A549 (cell line): ENCODE measurements around the gene PRKCE. TPM values are rescaled to one million over a fixed set of nuclear protein-coding genes. Genes with fewer than 3 reads are reported as not detected.

Experiments
- ATAC-seq, 2 experiments: fragments of 200-7000 bp in 1 of 2; fragments of >200 bp in 1 of 2; cut with Nextera tagmentation in 1 of 2; cut with Tn5 transposase in 1 of 2; 3 replicates each; pipeline versions ENCODE4 v1.8.0 to v1.9.1; 2018 to 2020; ENCODE audit warnings: mild to moderate bottlenecking in 1 of 2, moderate library complexity in 1 of 2
- CTCF ChIA-PET: fragments of 300-600 bp; sonication (Branson Sonifier 250); formaldehyde crosslinking; extraction: SDS; loops from one replicate; lab custom pipeline; 2021; ENCODE audit warnings: antibody characterized with exemption, inconsistent platforms; lab: Yijun Ruan, JAX
- POLR2A ChIA-PET: fragments of 350-600 bp; formaldehyde crosslinking; extraction: SDS; loops from one replicate; lab custom pipeline; 2021; ENCODE audit warnings: antibody characterized with exemption, inconsistent platforms; lab: Yijun Ruan, JAX
- DNase-seq, 2 experiments: peaks; one replicate each; pipeline versions ENCODE4 v3.0.0 to v3.0.0-alpha.2; 2011 to 2016; ENCODE audit warnings: low read depth in 1 of 2, low spot score in 1 of 2
- FAIRE-seq: peaks from 2 replicates; lab custom pipeline; 2011; peaks lifted over from hg19 to GRCh38; lab: Jason Lieb, UNC
- H3K27ac ChIP-seq, 2 experiments: fragments of >200 bp; sonication (Bioruptor Twin); formaldehyde crosslinking; 3 replicates each; pipeline ENCODE4 v1.5.1; 2016 to 2017
- H3K4me1 ChIP-seq: fragments of >200 bp; sonication (Bioruptor Twin); formaldehyde crosslinking; 3 replicates; pipeline ENCODE4 v1.6.1; 2016
- H3K4me2 ChIP-seq: fragments of >200 bp; sonication (Bioruptor Twin); formaldehyde crosslinking; 3 replicates; pipeline ENCODE4 v1.6.1; 2016
- H3K4me3 ChIP-seq: fragments of >200 bp; sonication (Bioruptor Twin); formaldehyde crosslinking; 3 replicates; pipeline ENCODE4 v1.5.1; 2016
- H3K9me3 ChIP-seq: fragments of >200 bp; sonication (Bioruptor Twin); formaldehyde crosslinking; 3 replicates; pipeline ENCODE4 v1.6.1; 2016
- CBX8 ChIP-seq: fragments of 200-600 bp; sonication (generic); IDR thresholded peaks from 2 replicates; pipeline ENCODE4 v1.6.1; 2016
- CHD2 ChIP-seq: fragments of 150-350 bp; IDR thresholded peaks from 2 replicates; pipeline ENCODE4 v1.6.1; 2014; ENCODE audit warnings: low read length; ENCODE audit not compliant: partially characterized antibody
- CHD4 ChIP-seq: fragments of 200-600 bp; sonication (generic); IDR thresholded peaks from 2 replicates; pipeline ENCODE4 v1.6.1; 2016; ENCODE audit warnings: antibody characterized with exemption, mild to moderate bottlenecking, borderline replicate concordance
- FOSL2 ChIP-seq, 2 experiments: fragments of 450-650 bp in 1 of 2; fragments of >200 bp in 1 of 2; sonication (Bioruptor Twin) in 1 of 2; formaldehyde crosslinking; IDR thresholded peaks; 2 replicates each; pipeline versions ENCODE4 v1.5.0 to v1.6.1; 2016 to 2020; ENCODE audit warnings: mild to moderate bottlenecking in 1 of 2, moderate library complexity in 1 of 2
- FOXS1 ChIP-seq: fragments of 250-450 bp; sonication (Bioruptor Pico); IDR thresholded peaks from 2 replicates; pipeline ENCODE4 v1.5.0; 2020; ENCODE audit warnings: mild to moderate bottlenecking, moderate library complexity
- HEYL ChIP-seq: fragments of 250-450 bp; sonication (Bioruptor Pico); IDR thresholded peaks from 2 replicates; pipeline ENCODE4 v1.8.0; 2021; ENCODE audit warnings: mild to moderate bottlenecking, moderate library complexity
- HOXA7 ChIP-seq: fragments of 250-450 bp; sonication (Bioruptor Pico); IDR thresholded peaks from 2 replicates; pipeline ENCODE4 v1.5.0; 2020; ENCODE audit warnings: mild to moderate bottlenecking, moderate library complexity
- HOXB5 ChIP-seq: fragments of 250-450 bp; sonication (Bioruptor Pico); IDR thresholded peaks from 2 replicates; pipeline ENCODE4 v1.5.0; 2020; ENCODE audit warnings: mild to moderate bottlenecking, moderate library complexity
- JUN ChIP-seq, 2 experiments: fragments of >200 bp; sonication (Bioruptor Twin); formaldehyde crosslinking; IDR thresholded peaks; 2 replicates in 1 of 2; 3 replicates in 1 of 2; pipeline ENCODE4 v1.6.1; 2016 to 2017
- KDM1A ChIP-seq: fragments of 200-600 bp; sonication (generic); IDR thresholded peaks from 2 replicates; pipeline ENCODE4 v1.6.1; 2016; ENCODE audit warnings: low read depth, mild to moderate bottlenecking
- KDM5A ChIP-seq: fragments of 200-600 bp; sonication (generic); IDR thresholded peaks from 2 replicates; pipeline ENCODE4 v1.6.1; 2016; ENCODE audit warnings: antibody characterized with exemption, mild to moderate bottlenecking
- MYC ChIP-seq: IDR thresholded peaks from 2 replicates; pipeline ENCODE4 v1.6.1; 2012; ENCODE audit warnings: mild to moderate bottlenecking, inconsistent platforms, low read length, improper control_type of control experiment, borderline replicate concordance
- NFE2L2 ChIP-seq: fragments of 150-350 bp; conservative IDR thresholded peaks from 2 replicates; pipeline ENCODE4 v1.6.1; 2014; ENCODE audit warnings: low read length
- POLR2AphosphoS2 ChIP-seq: conservative IDR thresholded peaks from 2 replicates; pipeline ENCODE4 v1.6.1; 2012; ENCODE audit warnings: low read length, improper control_type of control experiment, inconsistent platforms
- RCOR1 ChIP-seq: fragments of 150-350 bp; IDR thresholded peaks from 2 replicates; pipeline ENCODE4 v1.6.1; 2014; ENCODE audit warnings: antibody characterized with exemption, low read length, low read depth
- RFX5 ChIP-seq: fragments of 450-650 bp; IDR thresholded peaks from 2 replicates; pipeline ENCODE4 v1.7.1; 2014; ENCODE audit warnings: antibody characterized with exemption, mild to moderate bottlenecking, moderate library complexity
- ZNF302 ChIP-seq: fragments of 250-450 bp; sonication (Bioruptor Pico); IDR thresholded peaks from 2 replicates; pipeline ENCODE4 v1.9.0; 2021; ENCODE audit warnings: inconsistent platforms, mild to moderate bottlenecking, moderate library complexity
- WGBS: methylation state at CpG from one replicate; pipeline ENCODE4 v1.1.6; 2017; ENCODE audit errors: missing lambda C conversion rate; 5-methylcytosine and 5-hydroxymethylcytosine counted together
- polyA plus RNA-seq, 4 experiments: library from polyadenylated mRNA; depleted of rRNA in 3 of 4; stranded (reverse); fragments of >200 nt; fragmentation: RNase III in 1 of 4; extraction: RNeasy Plus Mini Kit Qiagen cat#74134 plus additional on column Dnase treatment in 1 of 4; gene quantifications; 2 replicates in 3 of 4; 3 replicates in 1 of 4; pipeline ENCODE4 v1.2.3, GENCODE V29; 2011 to 2017
- TF ChIP-seq, protein P1 (sequence below): IDR thresholded peaks from 2 replicates; pipeline ENCODE4 v1.6.1; 2012
- TF ChIP-seq, protein P2 (sequence below): IDR thresholded peaks from 2 replicates; pipeline ENCODE4 v1.6.1; 2012; ENCODE audit warnings: low read depth, borderline replicate concordance
- TF ChIP-seq, protein P3 (sequence below): fragments of 250-450 bp; sonication (Bioruptor Pico); IDR thresholded peaks from 2 replicates; pipeline ENCODE4 v1.5.0; 2020; ENCODE audit warnings: low read depth, mild to moderate bottlenecking, moderate library complexity
- TF ChIP-seq, protein P4 (sequence below): fragments of 250-450 bp; sonication (Bioruptor Pico); IDR thresholded peaks from 2 replicates; pipeline ENCODE4 v1.5.0; 2021; ENCODE audit warnings: mild to moderate bottlenecking, moderate library complexity, borderline replicate concordance
- TF ChIP-seq, protein P5 (sequence below): fragments of >200 bp; sonication (Bioruptor Twin); formaldehyde crosslinking; IDR thresholded peaks from 3 replicates; pipeline ENCODE4 v1.6.1; 2016
- TF ChIP-seq, protein P6 (sequence below): fragments of >200 bp; sonication (Bioruptor Twin); formaldehyde crosslinking; IDR thresholded peaks from 3 replicates; pipeline ENCODE4 v1.5.1; 2016
- TF ChIP-seq, protein P7 (sequence below): fragments of 150-350 bp; IDR thresholded peaks from 2 replicates; pipeline ENCODE4 v1.6.1; 2014; ENCODE audit warnings: low read depth, mild to moderate bottlenecking, low read length
- TF ChIP-seq, protein P8 (sequence below): fragments of >200 bp; sonication (Bioruptor Twin); formaldehyde crosslinking; IDR thresholded peaks from 2 replicates; pipeline ENCODE4 v1.6.1; 2016

PRKCE gene
- polyA plus RNA-seq, 2 of the 4 experiments (the other 2 are of a cell fraction), result 11.5 to 12.0 TPM

DNA sequence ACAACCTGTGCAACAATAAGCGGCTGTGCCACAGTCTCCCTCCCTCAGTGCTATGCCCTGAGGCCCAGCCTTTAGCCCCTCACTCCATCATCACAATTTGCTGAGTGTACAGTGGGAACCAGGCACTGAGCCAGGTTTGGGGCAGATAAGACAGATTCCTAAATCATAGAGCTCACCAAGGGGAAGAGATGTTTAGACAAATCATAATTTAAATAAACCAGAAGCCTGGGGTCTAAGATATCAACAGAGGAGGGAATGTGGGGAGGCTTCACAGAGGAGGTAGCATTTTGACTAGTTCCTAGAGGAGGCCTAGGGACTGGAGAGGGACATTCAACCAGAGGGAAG is 506.5 kb downstream of the PRKCE start:
- ATAC-seq (no peak), FAIRE-seq (no peak), DNase-seq (no peak)
- no peak for TF ChIP-seq CBX8
- TF ChIP-seq MYC, result no peak
- no peak for TF ChIP-seq KDM5A
- no peak for TF ChIP-seq KDM1A
- TF ChIP-seq, protein P1, sequence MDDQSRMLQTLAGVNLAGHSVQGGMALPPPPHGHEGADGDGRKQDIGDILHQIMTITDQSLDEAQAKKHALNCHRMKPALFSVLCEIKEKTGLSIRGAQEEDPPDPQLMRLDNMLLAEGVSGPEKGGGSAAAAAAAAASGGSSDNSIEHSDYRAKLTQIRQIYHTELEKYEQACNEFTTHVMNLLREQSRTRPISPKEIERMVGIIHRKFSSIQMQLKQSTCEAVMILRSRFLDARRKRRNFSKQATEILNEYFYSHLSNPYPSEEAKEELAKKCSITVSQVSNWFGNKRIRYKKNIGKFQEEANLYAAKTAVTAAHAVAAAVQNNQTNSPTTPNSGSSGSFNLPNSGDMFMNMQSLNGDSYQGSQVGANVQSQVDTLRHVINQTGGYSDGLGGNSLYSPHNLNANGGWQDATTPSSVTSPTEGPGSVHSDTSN, result no peak
- TF ChIP-seq RCOR1, result no peak
- ChIA-PET CTCF (interaction anchor here (0.9 to 2.3 kb wide), 6 partner anchors 10 to 147 kb away, joined by 3 to 9 read pairs (median 3); no protein-coding TSS in a partner anchor), POLR2A (no interaction called here)
- Histone ChIP-seq H3K4me3 (no peak overlapping the region), H3K9me3 (no peaks in the 10 kb centered on the region), H3K27ac (peak overlapping the region in 1 of 2 experiments; percentile 62; a peak in 3 of 6 replicates), H3K4me1 (peaks cover 31% of the 10 kb centered on the region), H3K4me2 (no peak overlapping the region)
- WGBS, result 83% methylated on average over 1 of the region's 1 CpG

DNA sequence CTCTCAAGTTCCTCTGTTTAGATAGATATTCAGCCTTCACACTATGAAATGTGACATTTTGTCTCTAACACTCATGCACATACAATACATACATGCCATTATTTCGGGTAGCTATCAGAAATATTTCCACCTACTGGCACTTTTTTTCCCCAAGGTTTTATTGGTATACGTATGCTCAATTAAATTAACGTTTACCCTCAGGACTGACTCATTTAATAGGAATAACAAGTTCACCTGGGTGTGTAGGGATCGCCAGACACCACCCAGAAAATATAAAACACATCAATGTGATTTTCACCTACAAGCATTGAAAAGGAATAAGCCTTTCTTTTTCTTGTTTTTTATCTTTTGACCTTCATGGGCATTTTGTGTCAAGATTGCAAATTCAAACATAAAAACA is 507.2 kb downstream of the PRKCE start:
- DNase-seq, result no peak
- POLR2A ChIA-PET, result no interaction called here
- 60% methylated on average over 4 of the region's 4 CpGs for WGBS
- TF ChIP-seq POLR2AphosphoS2 (no peak), ZNF302 (CRISPR knock-in tag) (no peak), RFX5 (no peak), CHD2 (no peak), HOXA7 (CRISPR knock-in tag) (no peak), CHD4 (no peak), NFE2L2 (no peak), FOXS1 (CRISPR knock-in tag) (no peak)
- TF ChIP-seq, protein P2, sequence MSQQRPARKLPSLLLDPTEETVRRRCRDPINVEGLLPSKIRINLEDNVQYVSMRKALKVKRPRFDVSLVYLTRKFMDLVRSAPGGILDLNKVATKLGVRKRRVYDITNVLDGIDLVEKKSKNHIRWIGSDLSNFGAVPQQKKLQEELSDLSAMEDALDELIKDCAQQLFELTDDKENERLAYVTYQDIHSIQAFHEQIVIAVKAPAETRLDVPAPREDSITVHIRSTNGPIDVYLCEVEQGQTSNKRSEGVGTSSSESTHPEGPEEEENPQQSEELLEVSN, result no peak
- TF ChIP-seq, protein P3, sequence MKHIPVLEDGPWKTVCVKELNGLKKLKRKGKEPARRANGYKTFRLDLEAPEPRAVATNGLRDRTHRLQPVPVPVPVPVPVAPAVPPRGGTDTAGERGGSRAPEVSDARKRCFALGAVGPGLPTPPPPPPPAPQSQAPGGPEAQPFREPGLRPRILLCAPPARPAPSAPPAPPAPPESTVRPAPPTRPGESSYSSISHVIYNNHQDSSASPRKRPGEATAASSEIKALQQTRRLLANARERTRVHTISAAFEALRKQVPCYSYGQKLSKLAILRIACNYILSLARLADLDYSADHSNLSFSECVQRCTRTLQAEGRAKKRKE, result no peak
- TF ChIP-seq, protein P4, sequence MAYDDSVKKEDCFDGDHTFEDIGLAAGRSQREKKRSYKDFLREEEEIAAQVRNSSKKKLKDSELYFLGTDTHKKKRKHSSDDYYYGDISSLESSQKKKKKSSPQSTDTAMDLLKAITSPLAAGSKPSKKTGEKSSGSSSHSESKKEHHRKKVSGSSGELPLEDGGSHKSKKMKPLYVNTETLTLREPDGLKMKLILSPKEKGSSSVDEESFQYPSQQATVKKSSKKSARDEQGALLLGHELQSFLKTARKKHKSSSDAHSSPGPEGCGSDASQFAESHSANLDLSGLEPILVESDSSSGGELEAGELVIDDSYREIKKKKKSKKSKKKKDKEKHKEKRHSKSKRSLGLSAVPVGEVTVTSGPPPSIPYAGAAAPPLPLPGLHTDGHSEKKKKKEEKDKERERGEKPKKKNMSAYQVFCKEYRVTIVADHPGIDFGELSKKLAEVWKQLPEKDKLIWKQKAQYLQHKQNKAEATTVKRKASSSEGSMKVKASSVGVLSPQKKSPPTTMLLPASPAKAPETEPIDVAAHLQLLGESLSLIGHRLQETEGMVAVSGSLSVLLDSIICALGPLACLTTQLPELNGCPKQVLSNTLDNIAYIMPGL, result no peak
- TF ChIP-seq, all 56 proteins: peak for 0
- CTCF ChIA-PET, result interaction anchor here (1.1 to 2.3 kb wide), 3 partner anchors 11 to 147 kb away, joined by 3 to 9 read pairs (median 3); no protein-coding TSS in a partner anchor
- no peaks in the 10 kb centered on the region for H3K9me3 ChIP-seq
- no peak overlapping the region for H3K4me3 ChIP-seq
- no peak for FAIRE-seq
- peak overlapping the region in 1 of 2 experiments; percentile 62; a peak in 3 of 6 replicates for H3K27ac ChIP-seq
- H3K4me2 ChIP-seq, result no peak overlapping the region
- peaks cover 38% of the 10 kb centered on the region for H3K4me1 ChIP-seq
- ATAC-seq, result no peak

DNA sequence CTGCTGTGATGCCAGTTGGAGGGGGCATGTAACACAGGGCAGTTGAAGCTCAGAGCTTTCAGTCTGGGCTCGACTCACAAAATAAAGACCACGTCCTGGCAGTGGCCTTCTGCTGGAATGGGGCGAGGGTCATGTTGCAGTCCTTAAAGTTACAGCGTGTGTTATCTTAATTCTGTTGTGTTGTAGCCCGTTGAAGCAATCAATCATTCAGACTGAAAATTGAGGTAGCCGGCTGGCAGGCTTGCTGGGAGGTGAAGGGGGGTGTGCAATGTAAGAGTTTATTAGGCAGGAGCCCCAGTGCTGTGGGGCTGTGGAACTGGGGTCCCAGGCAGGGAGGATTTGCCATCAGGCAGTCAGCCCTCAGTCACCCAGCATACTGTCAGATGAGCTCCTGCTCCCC is 508.9 kb downstream of the PRKCE start:
- no peak overlapping the region for H3K4me3 ChIP-seq
- ChIA-PET POLR2A (no interaction called here), CTCF (interaction anchor here (0.6 to 1.5 kb wide), 3 partner anchors 9 to 26 kb away, joined by 3 to 5 read pairs (median 5); no protein-coding TSS in a partner anchor)
- ATAC-seq, result no peak
- no peaks in the 10 kb centered on the region for H3K9me3 ChIP-seq
- 77% methylated on average over 6 of the region's 6 CpGs for WGBS
- FAIRE-seq, result no peak
- DNase-seq, result no peak
- peak overlapping the region in 1 of 2 experiments; percentile 89; a peak in 3 of 6 replicates for H3K27ac ChIP-seq
- H3K4me1 ChIP-seq, result peaks cover 54% of the 10 kb centered on the region
- no peak overlapping the region for H3K4me2 ChIP-seq
- TF ChIP-seq, protein P5, sequence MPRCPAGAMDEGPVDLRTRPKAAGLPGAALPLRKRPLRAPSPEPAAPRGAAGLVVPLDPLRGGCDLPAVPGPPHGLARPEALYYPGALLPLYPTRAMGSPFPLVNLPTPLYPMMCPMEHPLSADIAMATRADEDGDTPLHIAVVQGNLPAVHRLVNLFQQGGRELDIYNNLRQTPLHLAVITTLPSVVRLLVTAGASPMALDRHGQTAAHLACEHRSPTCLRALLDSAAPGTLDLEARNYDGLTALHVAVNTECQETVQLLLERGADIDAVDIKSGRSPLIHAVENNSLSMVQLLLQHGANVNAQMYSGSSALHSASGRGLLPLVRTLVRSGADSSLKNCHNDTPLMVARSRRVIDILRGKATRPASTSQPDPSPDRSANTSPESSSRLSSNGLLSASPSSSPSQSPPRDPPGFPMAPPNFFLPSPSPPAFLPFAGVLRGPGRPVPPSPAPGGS, result no peak
- TF ChIP-seq, protein P6, sequence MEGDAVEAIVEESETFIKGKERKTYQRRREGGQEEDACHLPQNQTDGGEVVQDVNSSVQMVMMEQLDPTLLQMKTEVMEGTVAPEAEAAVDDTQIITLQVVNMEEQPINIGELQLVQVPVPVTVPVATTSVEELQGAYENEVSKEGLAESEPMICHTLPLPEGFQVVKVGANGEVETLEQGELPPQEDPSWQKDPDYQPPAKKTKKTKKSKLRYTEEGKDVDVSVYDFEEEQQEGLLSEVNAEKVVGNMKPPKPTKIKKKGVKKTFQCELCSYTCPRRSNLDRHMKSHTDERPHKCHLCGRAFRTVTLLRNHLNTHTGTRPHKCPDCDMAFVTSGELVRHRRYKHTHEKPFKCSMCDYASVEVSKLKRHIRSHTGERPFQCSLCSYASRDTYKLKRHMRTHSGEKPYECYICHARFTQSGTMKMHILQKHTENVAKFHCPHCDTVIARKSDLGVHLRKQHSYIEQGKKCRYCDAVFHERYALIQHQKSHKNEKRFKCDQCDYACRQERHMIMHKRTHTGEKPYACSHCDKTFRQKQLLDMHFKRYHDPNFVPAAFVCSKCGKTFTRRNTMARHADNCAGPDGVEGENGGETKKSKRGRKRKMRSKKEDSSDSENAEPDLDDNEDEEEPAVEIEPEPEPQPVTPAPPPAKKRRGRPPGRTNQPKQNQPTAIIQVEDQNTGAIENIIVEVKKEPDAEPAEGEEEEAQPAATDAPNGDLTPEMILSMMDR, result no peak
- no peak for TF ChIP-seq FOSL2 (IDR thresholded peaks at IDR 0.05)
- TF ChIP-seq FOSL2 (CRISPR knock-in tag; IDR thresholded peaks at IDR 0.05), result no peak
- no peak for TF ChIP-seq JUN (IDR thresholded peaks at IDR 0.05)
- no peak for TF ChIP-seq HOXB5 (CRISPR knock-in tag)
- no peak for TF ChIP-seq HEYL (CRISPR knock-in tag)
- TF ChIP-seq, protein P7, sequence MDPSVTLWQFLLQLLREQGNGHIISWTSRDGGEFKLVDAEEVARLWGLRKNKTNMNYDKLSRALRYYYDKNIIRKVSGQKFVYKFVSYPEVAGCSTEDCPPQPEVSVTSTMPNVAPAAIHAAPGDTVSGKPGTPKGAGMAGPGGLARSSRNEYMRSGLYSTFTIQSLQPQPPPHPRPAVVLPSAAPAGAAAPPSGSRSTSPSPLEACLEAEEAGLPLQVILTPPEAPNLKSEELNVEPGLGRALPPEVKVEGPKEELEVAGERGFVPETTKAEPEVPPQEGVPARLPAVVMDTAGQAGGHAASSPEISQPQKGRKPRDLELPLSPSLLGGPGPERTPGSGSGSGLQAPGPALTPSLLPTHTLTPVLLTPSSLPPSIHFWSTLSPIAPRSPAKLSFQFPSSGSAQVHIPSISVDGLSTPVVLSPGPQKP, result no peak
- no peak for TF ChIP-seq KDM5A
- TF ChIP-seq, protein P8, sequence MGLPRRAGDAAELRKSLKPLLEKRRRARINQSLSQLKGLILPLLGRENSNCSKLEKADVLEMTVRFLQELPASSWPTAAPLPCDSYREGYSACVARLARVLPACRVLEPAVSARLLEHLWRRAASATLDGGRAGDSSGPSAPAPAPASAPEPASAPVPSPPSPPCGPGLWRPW, result no peak
